Measurements from ENCODE around the gene ILDR2. TPM values are rescaled to one million over a fixed set of nuclear protein-coding genes. Genes with fewer than 3 reads are reported as not detected.

Gene ILDR2
- total and polyA plus RNA-seq, 9 of the 15 experiments (the other 6 are each of a cell fraction or from before 2014, with no cell fraction given): 0.03 to 0.31 (median 0.18) TPM; not detected in 2

DNA sequence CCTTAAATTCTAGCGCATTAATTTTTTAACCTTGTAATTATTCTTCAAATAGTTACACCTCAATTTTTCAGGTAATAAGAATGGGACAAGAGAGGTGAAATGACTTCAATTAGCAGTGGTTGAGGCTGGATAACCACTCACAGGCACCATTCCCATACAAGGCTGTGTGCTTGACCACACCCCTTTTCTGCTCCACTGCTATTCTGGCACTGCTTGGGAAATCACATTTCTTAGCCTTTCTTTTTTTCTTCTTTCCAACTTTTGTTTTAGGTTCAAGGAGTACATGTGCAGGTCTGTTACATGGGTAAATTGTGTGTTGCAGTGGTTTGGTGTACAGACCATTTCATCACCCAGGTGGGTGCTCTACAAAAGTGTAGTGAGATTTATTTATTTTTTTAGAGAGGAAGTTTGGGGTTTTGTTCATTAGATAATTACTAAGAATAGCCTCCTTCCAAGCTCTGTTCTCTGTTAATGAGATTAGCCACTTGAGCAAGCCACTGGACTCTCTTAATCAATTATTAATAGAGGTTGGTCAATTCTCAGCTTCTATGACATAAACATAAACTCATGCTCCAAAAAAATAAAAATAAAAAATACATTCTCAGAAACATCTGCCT, 14.4 kb downstream of the ILDR2 start:
- Histone ChIP-seq H3K27ac (ENCODE audit: extremely low read depth, low read depth, low read length) (no peak overlapping the region), H3K4me2 (ENCODE audit: insufficient read depth, low read length) (no peak overlapping the region), H3K79me2 (ENCODE audit: control insufficient read depth, insufficient read depth, low read length) (no peaks in the 10 kb centered on the region), H3K36me3 (ENCODE audit: control insufficient read depth, insufficient read depth, low read length) (no peaks in the 10 kb centered on the region), H3K4me1 (replicated peaks in 1 of 2; ENCODE audit: control insufficient read depth in 2 of 2, insufficient read depth in 2 of 2, low read length in 2 of 2) (no peaks in the 10 kb centered on the region), H3K9ac (ENCODE audit: insufficient read depth in 1 of 2, low read depth in 2 of 2, low read length in 2 of 2) (no peak overlapping the region), H3K27me3 (ENCODE audit: control insufficient read depth in 2 of 2, insufficient read depth in 2 of 2, low read length in 2 of 2) (peaks cover 7 to 8% of the 10 kb centered on the region in 2 experiments; a peak in 3 of 5 replicates), H4K20me1 (replicated peaks; ENCODE audit: control insufficient read depth, insufficient read depth, low read length) (no peaks in the 10 kb centered on the region; the same call in 1 of the 2 replicates), H3K9me1 (ENCODE audit: control insufficient read depth, insufficient read depth, low read length) (no peaks in the 10 kb centered on the region), H3K4me3 (no peak overlapping the region), H2AFZ (ENCODE audit: low read depth, low read length) (no peak overlapping the region), H3K9me3 (replicated peaks; ENCODE audit: control insufficient read depth, insufficient read depth, low read depth, low read length) (no peaks in the 10 kb centered on the region)
- in situ Hi-C loops (cut with MboI) (no loop called here), intact Hi-C loops (cut with micrococcal nuclease) (no loop called here)
- DNase-seq (ENCODE audit: extremely low read depth in 1 of 4, low spot score in 3 of 4) (no peak), ATAC-seq (no peak), FAIRE-seq (no peak)
- ChIA-PET CTCF (ENCODE audit: low intra/inter-chr PET ratio) (no interaction called here), POLR2A (no interaction called here)
- 0% methylated on average over 1 of the region's 1 CpG for WGBS (ENCODE audit: insufficient coverage, low coverage, missing lambda C conversion rate)
- no TSS peak for BruUV-seq (replicated peaks)
- TF ChIP-seq, protein P1, sequence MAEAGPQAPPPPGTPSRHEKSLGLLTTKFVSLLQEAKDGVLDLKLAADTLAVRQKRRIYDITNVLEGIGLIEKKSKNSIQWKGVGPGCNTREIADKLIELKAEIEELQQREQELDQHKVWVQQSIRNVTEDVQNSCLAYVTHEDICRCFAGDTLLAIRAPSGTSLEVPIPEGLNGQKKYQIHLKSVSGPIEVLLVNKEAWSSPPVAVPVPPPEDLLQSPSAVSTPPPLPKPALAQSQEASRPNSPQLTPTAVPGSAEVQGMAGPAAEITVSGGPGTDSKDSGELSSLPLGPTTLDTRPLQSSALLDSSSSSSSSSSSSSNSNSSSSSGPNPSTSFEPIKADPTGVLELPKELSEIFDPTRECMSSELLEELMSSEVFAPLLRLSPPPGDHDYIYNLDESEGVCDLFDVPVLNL (CRISPR knock-in tag; IDR thresholded peaks at IDR 0.05; ENCODE audit: low read depth): no peak
- TF ChIP-seq FOSL1 (tag; conservative IDR thresholded peaks at IDR 0.05): no peak
- TF ChIP-seq IFI16 (CRISPR knock-in tag; IDR thresholded peaks at IDR 0.05): no peak
- TF ChIP-seq SIN3A (IDR thresholded peaks at IDR 0.05; ENCODE audit: borderline replicate concordance in 2 of 2, control insufficient read depth in 1 of 2, low read depth in 2 of 2, low read length in 2 of 2): no peak
- TF ChIP-seq SIX5 (IDR thresholded peaks at IDR 0.05; ENCODE audit: borderline replicate concordance in 1 of 2, insufficient read depth in 1 of 2, low read depth in 1 of 2, low read length in 2 of 2): no peak
- no peak for TF ChIP-seq ELF4 (CRISPR knock-in tag; IDR thresholded peaks at IDR 0.05)
- no peak for TF ChIP-seq NFE2 (IDR thresholded peaks at IDR 0.05; ENCODE audit: low read depth)
- no peak for TF ChIP-seq MEF2D (tag; conservative IDR thresholded peaks at IDR 0.05; ENCODE audit: low read depth)
- TF ChIP-seq TAF9B (IDR thresholded peaks at IDR 0.05; ENCODE audit: partially characterized antibody): no peak
- TF ChIP-seq IRF9 (tag; IDR thresholded peaks at IDR 0.05): no peak
- no peak for TF ChIP-seq REST (IDR thresholded peaks at IDR 0.05; ENCODE audit: borderline replicate concordance)
- no peak for TF ChIP-seq REST (CRISPR knock-in tag; IDR thresholded peaks at IDR 0.05; ENCODE audit: low read depth)

Measured in K562 (cell line).